Measurements from ENCODE around the gene ATP6V0D1.
A peak's percentile ranks its signal among the peaks of the same experiment; 100 is the strongest.

Gene ATP6V0D1

DNA sequence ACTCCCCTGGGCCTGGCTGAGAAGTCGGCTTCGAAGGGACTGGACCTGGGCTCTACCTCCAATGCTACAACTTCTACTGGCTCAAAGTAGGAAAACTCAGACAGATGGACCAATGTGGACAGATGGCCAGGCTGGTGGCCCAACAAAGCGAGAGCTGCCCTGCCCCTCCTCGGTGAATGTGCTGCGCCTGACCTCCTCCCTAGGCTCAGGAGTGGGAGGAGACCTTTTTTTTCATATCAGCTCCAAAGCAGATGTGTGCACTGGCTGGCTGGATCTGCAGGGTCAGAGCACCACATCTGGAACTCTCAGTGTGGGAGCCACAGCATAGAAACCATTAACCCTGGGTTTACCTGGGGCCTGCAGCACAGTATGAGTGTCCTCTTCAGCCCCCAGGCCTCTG lies 20.8 kb downstream of the ATP6V0D1 start:
- no peak overlapping the region for H3K9ac ChIP-seq (ENCODE audit: low read depth, low read length)
- peaks cover 22% of the 10 kb centered on the region for H3K4me1 ChIP-seq (ENCODE audit: control insufficient read depth, insufficient read depth, low read length)
- peaks cover 7% of the 10 kb centered on the region for H3K36me3 ChIP-seq (ENCODE audit: insufficient read depth, low read length)

DNA sequence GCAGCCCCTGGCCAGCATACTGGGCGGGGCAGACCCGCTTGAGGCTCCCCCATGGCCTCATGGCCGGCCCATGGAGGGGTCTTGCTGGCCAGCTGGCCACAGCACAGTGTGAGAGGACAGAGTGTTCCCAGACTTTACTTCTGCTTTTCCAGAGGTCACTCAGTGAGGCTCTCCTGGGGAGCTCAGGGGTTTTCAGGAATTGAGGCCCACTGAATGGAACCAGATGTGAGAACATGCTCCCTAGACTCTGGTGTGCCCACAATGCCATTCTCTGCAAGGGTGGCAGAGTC lies 21.2 kb downstream of the ATP6V0D1 start:
- Histone ChIP-seq H3K27me3 (ENCODE audit: control insufficient read depth, insufficient read depth, low read length) (no peaks in the 10 kb centered on the region), H3K4me1 (ENCODE audit: control insufficient read depth, insufficient read depth, low read length) (peaks cover 22% of the 10 kb centered on the region), H3K9me3 (replicated peaks; ENCODE audit: low read length) (no peaks in the 10 kb centered on the region), H3K4me3 (ENCODE audit: low read length) (no peak overlapping the region), H3K4me2 (ENCODE audit: low read length) (no peak overlapping the region), H3K9ac (ENCODE audit: low read depth, low read length) (peak overlapping the region; percentile 6), H3K36me3 (ENCODE audit: insufficient read depth, low read length) (peaks cover 7% of the 10 kb centered on the region)

More for the DNA sequence above, 20.8 kb downstream of the ATP6V0D1 start:
- no peaks in the 10 kb centered on the region for H3K27me3 ChIP-seq (ENCODE audit: control insufficient read depth, insufficient read depth, low read length)
- H3K4me3 ChIP-seq (ENCODE audit: low read length) = no peak overlapping the region
- H3K9me3 ChIP-seq (replicated peaks; ENCODE audit: low read length) = no peaks in the 10 kb centered on the region
- H3K4me2 ChIP-seq (ENCODE audit: low read length) = no peak overlapping the region

DNA sequence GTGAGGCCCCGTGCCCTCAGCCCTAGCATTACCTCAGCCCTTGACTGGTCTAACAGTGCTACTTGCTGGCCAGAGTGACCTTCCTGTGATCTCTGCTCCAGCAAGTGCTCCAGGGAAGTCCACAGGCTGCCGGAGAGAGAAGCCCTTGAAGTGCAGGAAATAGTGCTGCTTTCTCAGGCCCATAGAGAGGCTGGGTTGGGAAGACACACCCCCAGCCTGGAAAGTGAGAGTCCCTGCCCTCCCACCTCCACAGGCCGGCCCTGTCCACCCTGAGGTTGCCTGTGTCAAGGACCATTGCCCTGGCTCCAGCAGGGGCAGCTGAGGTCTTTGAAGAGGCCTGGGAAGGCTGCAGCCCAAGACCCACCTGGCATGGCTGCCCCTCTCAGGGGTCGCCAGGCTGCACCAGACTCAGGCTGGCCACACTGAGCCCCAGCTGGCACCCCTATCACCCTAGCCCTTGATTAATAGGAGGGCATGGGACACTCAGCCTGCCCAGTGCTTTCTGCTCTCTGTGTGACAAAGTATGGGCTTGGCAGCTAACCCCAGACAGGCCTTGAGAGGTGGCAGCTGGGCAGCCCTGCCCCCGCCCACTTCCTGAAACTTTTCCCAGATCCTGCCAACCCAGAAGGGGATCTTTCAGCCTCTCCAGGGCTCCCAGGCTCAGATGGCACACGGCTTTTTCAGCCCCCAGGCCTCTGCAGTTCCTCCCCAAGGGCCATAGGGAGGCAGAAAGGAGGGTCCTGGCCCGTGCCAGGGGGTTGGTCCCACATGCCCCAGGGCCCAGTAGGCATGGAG lies 21.7 kb downstream of the ATP6V0D1 start:
- Histone ChIP-seq H3K36me3 (ENCODE audit: insufficient read depth, low read length) (peaks cover 7% of the 10 kb centered on the region), H3K4me1 (ENCODE audit: control insufficient read depth, insufficient read depth, low read length) (peaks cover 22% of the 10 kb centered on the region), H3K9ac (ENCODE audit: low read depth, low read length) (peak overlapping the region; percentile 6), H3K4me2 (ENCODE audit: low read length) (no peak overlapping the region), H3K9me3 (replicated peaks; ENCODE audit: low read length) (no peaks in the 10 kb centered on the region), H3K4me3 (ENCODE audit: low read length) (no peak overlapping the region), H3K27me3 (ENCODE audit: control insufficient read depth, insufficient read depth, low read length) (no peaks in the 10 kb centered on the region)

DNA sequence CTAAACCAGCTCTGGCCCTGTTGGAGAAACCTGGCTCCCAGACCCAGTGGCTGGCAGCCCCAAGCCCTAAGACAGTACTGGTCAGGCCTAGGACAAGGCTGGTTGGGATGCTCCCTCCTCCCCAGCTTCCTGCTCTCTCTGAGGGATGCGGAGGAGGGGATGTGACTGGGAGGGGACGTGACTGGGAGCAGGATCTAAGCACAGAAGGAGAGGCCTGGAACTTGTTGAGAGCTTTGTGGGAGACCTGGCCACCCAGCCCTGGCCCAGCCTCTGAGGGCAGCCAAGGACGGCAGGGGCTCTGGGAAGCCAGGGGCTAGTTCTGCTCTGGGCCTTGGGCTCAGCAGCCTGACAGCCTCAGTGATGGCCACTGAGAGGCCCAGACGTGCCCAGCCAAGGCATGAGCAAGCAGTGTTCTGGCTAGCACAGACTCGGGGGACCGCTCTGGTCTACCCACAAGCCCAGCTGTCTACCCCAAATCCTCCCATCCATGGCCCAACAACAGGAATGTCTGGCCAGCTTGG lies 22.8 kb downstream of the ATP6V0D1 start:
- H3K9ac ChIP-seq (ENCODE audit: low read depth, low read length) = no peak overlapping the region
- H3K9me3 ChIP-seq (replicated peaks; ENCODE audit: low read length) = no peaks in the 10 kb centered on the region
- H3K4me3 ChIP-seq (ENCODE audit: low read length) = no peak overlapping the region
- H3K4me1 ChIP-seq (ENCODE audit: control insufficient read depth, insufficient read depth, low read length) = peaks cover 22% of the 10 kb centered on the region
- H3K36me3 ChIP-seq (ENCODE audit: insufficient read depth, low read length) = peaks cover 12% of the 10 kb centered on the region
- no peaks in the 10 kb centered on the region for H3K27me3 ChIP-seq (ENCODE audit: control insufficient read depth, insufficient read depth, low read length)
- no peak overlapping the region for H3K4me2 ChIP-seq (ENCODE audit: low read length)

DNA sequence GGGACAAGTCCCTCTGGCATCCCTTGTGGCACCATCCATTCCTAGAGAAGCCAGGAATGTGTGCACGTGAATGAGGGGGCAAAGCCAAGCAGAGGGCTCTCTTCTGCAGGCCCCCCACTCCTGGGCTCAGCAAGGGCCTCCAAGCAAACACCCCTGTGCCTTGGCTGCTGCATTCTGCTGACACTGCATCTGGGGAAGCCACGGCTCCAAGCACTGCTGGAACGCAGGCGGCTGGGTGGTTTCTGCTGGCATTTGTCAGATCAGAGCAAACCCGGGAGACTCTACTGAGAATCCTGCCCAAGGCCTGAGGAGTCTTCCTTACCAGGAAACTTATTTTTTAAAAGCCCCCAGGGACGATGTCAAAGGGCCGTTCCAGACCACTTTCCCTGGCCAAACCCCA lies 23.3 kb downstream of the ATP6V0D1 start:
- Histone ChIP-seq H3K9ac (ENCODE audit: low read depth, low read length) (no peak overlapping the region), H3K36me3 (ENCODE audit: insufficient read depth, low read length) (peaks cover 17% of the 10 kb centered on the region)

DNA sequence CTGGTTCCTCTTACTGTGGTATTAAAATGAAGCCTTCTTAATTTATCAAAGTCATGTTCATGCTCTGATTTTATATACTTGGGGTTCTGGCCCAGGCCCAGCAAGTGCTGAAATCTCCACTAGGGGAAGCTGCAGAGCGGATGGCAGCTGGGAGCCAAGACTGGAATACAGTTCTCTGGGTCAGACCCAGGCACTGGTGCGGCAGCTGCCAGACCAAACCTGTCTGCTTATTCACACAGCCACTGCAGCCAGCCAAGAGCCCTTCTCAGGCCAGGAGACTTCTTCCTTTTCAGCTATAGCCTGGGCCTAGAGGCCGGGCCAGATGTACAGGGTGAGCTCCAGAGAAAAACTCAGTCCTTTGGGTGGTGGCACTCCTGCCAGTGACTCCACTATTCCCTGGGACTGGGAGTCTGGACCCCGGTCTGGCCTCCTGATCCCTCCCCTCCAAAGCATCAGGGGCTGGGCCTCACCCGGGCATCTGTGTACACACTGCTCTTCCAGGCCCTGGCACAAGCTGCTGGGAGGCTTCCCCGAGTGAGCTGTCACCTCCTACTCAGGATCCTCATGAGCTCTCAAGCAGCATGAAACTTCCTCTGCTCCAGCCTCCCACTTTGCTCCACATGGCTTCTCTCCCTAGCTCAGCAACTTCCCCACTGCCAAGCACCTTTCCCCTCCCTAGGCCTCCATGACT lies 24.4 kb downstream of the ATP6V0D1 start:
- Histone ChIP-seq H3K4me2 (ENCODE audit: low read length) (no peak overlapping the region), H3K9ac (ENCODE audit: low read depth, low read length) (no peak overlapping the region), H3K9me3 (replicated peaks; ENCODE audit: low read length) (no peaks in the 10 kb centered on the region), H3K27me3 (ENCODE audit: control insufficient read depth, insufficient read depth, low read length) (no peaks in the 10 kb centered on the region), H3K4me3 (ENCODE audit: low read length) (no peak overlapping the region), H3K4me1 (ENCODE audit: control insufficient read depth, insufficient read depth, low read length) (peaks cover 22% of the 10 kb centered on the region), H3K36me3 (ENCODE audit: insufficient read depth, low read length) (peaks cover 27% of the 10 kb centered on the region)

More for the DNA sequence above, 23.3 kb downstream of the ATP6V0D1 start:
- peaks cover 22% of the 10 kb centered on the region for H3K4me1 ChIP-seq (ENCODE audit: control insufficient read depth, insufficient read depth, low read length)
- H3K27me3 ChIP-seq (ENCODE audit: control insufficient read depth, insufficient read depth, low read length) = no peaks in the 10 kb centered on the region
- H3K9me3 ChIP-seq (replicated peaks; ENCODE audit: low read length) = no peaks in the 10 kb centered on the region
- H3K4me3 ChIP-seq (ENCODE audit: low read length) = no peak overlapping the region
- H3K4me2 ChIP-seq (ENCODE audit: low read length) = no peak overlapping the region

DNA sequence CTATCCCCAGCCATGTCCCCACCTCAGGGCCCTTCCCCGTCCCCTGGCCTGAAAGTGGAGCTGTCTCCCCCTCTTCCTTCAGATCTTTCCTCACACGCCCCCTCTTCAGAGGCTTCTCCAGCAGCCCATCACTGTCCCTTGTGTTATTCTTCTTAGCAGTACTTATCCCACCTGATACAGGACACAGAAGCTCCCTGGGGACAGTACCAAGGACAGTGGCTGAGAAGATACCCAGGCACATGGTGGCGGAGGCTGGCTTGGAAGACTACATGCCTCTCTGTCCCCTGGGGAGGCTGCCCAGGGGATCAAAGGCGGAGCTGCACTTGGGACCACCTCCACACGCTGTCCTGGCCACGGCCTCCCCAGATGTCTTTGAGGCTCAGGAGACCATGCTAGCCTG lies 26.1 kb downstream of the ATP6V0D1 start:
- peaks cover 24% of the 10 kb centered on the region for H3K36me3 ChIP-seq (ENCODE audit: insufficient read depth, low read length)
- H3K4me2 ChIP-seq (ENCODE audit: low read length) = no peak overlapping the region
- H3K27me3 ChIP-seq (ENCODE audit: control insufficient read depth, insufficient read depth, low read length) = no peaks in the 10 kb centered on the region
- no peak overlapping the region for H3K9ac ChIP-seq (ENCODE audit: low read depth, low read length)
- H3K4me1 ChIP-seq (ENCODE audit: control insufficient read depth, insufficient read depth, low read length) = peaks cover 18% of the 10 kb centered on the region
- no peak overlapping the region for H3K4me3 ChIP-seq (ENCODE audit: low read length)
- H3K9me3 ChIP-seq (replicated peaks; ENCODE audit: low read length) = no peaks in the 10 kb centered on the region

DNA sequence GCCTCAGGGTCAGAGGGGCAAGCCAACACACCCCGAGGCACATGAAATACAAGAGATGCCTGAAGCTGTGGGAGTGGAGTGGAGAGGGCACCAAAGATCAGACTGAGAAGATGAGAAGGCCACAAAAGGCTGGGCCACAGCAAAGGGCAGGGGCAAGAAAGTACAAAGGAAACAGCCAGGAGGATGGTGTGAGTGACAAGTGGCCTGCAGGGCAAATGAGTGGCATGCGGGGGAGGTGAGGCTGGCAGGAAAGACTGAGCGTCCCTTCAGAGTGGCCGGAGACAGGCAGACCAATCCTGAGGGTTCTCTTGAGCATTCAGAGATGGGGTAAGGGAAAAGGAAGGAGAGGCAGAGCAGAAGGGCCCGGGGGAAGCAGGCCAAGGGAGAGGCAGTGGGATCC lies 26.9 kb downstream of the ATP6V0D1 start:
- Histone ChIP-seq H3K4me1 (ENCODE audit: control insufficient read depth, insufficient read depth, low read length) (peaks cover 10% of the 10 kb centered on the region), H3K4me2 (ENCODE audit: low read length) (no peak overlapping the region), H3K9ac (ENCODE audit: low read depth, low read length) (no peak overlapping the region), H3K4me3 (ENCODE audit: low read length) (no peak overlapping the region), H3K9me3 (replicated peaks; ENCODE audit: low read length) (no peaks in the 10 kb centered on the region), H3K36me3 (ENCODE audit: insufficient read depth, low read length) (peaks cover 29% of the 10 kb centered on the region), H3K27me3 (ENCODE audit: control insufficient read depth, insufficient read depth, low read length) (no peaks in the 10 kb centered on the region)

DNA sequence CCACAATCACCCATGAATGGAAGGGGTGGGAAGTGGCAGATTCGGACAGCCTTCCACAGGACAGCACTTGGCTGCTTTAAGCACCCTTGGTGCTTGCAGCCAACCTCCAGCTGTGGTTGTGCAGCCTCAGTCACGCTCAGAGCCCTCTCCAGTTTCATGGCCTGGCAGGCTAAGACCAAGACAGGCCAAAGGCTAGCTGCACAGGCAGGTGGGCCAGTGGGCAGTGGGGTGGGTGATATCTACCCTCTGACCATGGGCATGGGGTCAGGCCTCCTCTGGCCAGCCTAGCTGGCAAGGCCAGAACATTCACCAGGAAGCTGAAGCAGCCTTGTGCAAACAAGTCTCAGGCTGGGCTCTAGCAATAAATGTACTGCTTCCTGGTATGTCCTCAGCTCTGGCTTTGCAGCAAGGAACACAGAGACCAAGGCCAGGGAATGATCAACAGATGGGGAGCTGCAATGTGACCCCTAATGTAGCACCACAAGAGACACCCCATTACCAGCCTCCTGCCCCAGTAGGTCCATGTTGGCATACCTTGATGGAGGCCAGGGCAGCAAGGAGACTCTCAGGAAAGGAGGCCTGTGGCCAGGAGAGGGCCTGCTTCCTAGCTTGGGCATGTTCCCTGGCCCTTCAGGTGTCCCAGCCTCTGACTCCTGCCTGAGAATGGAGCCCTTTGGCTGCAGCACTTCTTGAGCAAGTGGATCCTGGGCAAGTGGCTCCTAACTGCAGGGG lies 29.1 kb downstream of the ATP6V0D1 start:
- Histone ChIP-seq H3K27me3 (ENCODE audit: control insufficient read depth, insufficient read depth, low read length) (no peaks in the 10 kb centered on the region), H3K9me3 (replicated peaks; ENCODE audit: low read length) (no peaks in the 10 kb centered on the region), H3K9ac (ENCODE audit: low read depth, low read length) (no peak overlapping the region), H3K4me2 (ENCODE audit: low read length) (no peak overlapping the region), H3K4me1 (ENCODE audit: control insufficient read depth, insufficient read depth, low read length) (peaks cover 6% of the 10 kb centered on the region), H3K36me3 (ENCODE audit: insufficient read depth, low read length) (peaks cover 35% of the 10 kb centered on the region), H3K4me3 (ENCODE audit: low read length) (no peak overlapping the region)

DNA sequence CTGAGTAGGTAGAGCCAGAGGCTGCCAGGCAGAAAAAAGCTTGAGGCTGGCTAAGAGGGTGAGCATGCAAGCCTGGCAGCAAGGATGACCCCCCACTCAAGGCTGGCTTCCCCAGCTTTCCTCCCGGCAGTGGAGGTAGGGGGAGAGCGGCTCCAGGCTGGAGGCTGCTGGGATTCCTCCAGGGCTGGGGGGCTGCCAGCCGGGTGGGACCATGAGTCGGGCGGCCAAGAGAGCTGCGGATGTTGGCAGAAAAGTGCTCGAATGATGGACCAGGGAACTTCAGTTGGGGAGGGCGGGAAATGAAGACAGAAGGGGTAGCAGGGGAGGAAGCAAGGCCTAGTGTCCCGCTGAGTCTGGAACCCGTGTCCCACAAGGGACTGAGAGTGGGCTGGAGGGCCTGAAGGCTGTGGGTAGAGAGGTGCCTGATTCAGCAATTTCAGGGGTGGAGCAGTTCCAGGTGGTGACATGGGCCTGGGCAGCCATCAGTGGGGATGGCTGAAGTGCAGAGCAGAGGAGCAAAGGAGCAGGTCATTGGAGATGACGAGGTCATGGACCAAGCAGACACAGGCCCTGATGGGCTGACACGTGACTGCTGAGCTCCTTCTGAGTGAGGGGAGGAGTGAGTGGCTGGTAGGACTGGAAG lies 29.8 kb downstream of the ATP6V0D1 start:
- H3K27me3 ChIP-seq (ENCODE audit: control insufficient read depth, insufficient read depth, low read length) = no peaks in the 10 kb centered on the region
- no peak overlapping the region for H3K9ac ChIP-seq (ENCODE audit: low read depth, low read length)
- peaks cover 36% of the 10 kb centered on the region for H3K36me3 ChIP-seq (ENCODE audit: insufficient read depth, low read length)
- peaks cover 12% of the 10 kb centered on the region for H3K4me1 ChIP-seq (ENCODE audit: control insufficient read depth, insufficient read depth, low read length)
- no peaks in the 10 kb centered on the region for H3K9me3 ChIP-seq (replicated peaks; ENCODE audit: low read length)
- H3K4me2 ChIP-seq (ENCODE audit: low read length) = no peak overlapping the region
- no peak overlapping the region for H3K4me3 ChIP-seq (ENCODE audit: low read length)

DNA sequence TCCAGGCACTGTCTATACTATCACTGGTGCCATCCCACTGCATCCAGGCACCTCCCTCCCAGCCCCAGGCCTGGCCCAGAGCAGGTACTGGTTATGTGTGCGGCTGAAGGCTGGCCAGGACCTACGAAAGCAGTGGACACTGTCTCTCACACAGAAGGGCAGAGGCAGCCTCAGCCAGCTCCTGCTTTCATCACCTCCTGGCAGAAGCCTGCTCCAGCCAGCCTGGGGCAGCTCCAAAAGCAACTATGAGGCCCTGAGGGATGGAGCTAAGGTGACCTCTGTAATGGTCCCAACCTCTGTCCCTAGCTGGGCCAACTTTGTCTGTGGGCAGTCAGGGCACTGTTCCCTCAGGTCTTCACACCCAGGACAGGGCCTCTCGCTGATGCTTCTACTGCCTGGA lies 31.2 kb downstream of the ATP6V0D1 start:
- H3K9me3 ChIP-seq (replicated peaks; ENCODE audit: low read length) = no peaks in the 10 kb centered on the region
- no peaks in the 10 kb centered on the region for H3K27me3 ChIP-seq (ENCODE audit: control insufficient read depth, insufficient read depth, low read length)
- H3K36me3 ChIP-seq (ENCODE audit: insufficient read depth, low read length) = peaks cover 36% of the 10 kb centered on the region
- H3K9ac ChIP-seq (ENCODE audit: low read depth, low read length) = no peak overlapping the region
- H3K4me1 ChIP-seq (ENCODE audit: control insufficient read depth, insufficient read depth, low read length) = peaks cover 26% of the 10 kb centered on the region
- no peak overlapping the region for H3K4me3 ChIP-seq (ENCODE audit: low read length)
- H3K4me2 ChIP-seq (ENCODE audit: low read length) = no peak overlapping the region
